K562 (cell line): ENCODE measurements around the gene C6orf62. TPM values are rescaled to one million over a fixed set of nuclear protein-coding genes. Genes with fewer than 3 reads are reported as not detected.

Experiments used
- CBX8 ChIP-seq: fragments of 200-600 bp; sonication (generic); IDR thresholded peaks from 2 replicates; pipeline ENCODE4 v1.6.1; 2012; ENCODE audit warnings: borderline replicate concordance, mixed run types, low read depth, mild to moderate bottlenecking, moderate library complexity, mixed read lengths, low read length, control low read depth, inconsistent platforms; ENCODE audit not compliant: poor library complexity, severe bottlenecking; ENCODE audit errors: extremely low read depth
- EGR1 ChIP-seq: fragments of 450-650 bp; conservative IDR thresholded peaks from 2 replicates; pipeline ENCODE4 v1.6.1; 2017; ENCODE audit warnings: mild to moderate bottlenecking
- GABPB2 ChIP-seq: fragments of 250-450 bp; sonication (Bioruptor Pico); conservative IDR thresholded peaks from 2 replicates; pipeline ENCODE4 v1.5.1; 2021; ENCODE audit warnings: mild to moderate bottlenecking
- GATAD2B ChIP-seq: fragments of 450-650 bp; IDR thresholded peaks from 2 replicates; pipeline ENCODE4 v1.6.1; 2017; ENCODE audit warnings: mild to moderate bottlenecking, borderline replicate concordance
- JUNB ChIP-seq: fragments of 450-650 bp; formaldehyde crosslinking; conservative IDR thresholded peaks from 2 replicates; pipeline ENCODE4 v1.4.0; 2020; ENCODE audit warnings: mild to moderate bottlenecking
- KLF6 ChIP-seq: fragments of 250-450 bp; sonication (Bioruptor Pico); IDR thresholded peaks from 2 replicates; pipeline ENCODE4 v1.4.0; 2020; ENCODE audit warnings: mild to moderate bottlenecking, moderate library complexity, borderline replicate concordance
- MAFK ChIP-seq: IDR thresholded peaks from 2 replicates; pipeline ENCODE4 v1.6.1; 2011; ENCODE audit warnings: low read length, improper control_type of control experiment
- MAZ ChIP-seq, 2 experiments: fragments of 450-650 bp in 1 of 2; sonication (generic) in 1 of 2; formaldehyde crosslinking; IDR thresholded peaks in 1 of 2; conservative IDR thresholded peaks in 1 of 2; 2 replicates each; pipeline versions ENCODE4 v1.4.0 to v1.5.0; 2020; ENCODE audit warnings: mild to moderate bottlenecking in 1 of 2, missing genetic modification reagents in 1 of 2
- MTA2 ChIP-seq: fragments of 450-650 bp; IDR thresholded peaks from 2 replicates; pipeline ENCODE4 v1.6.1; 2016; ENCODE audit warnings: low read depth
- NELFE ChIP-seq: IDR thresholded peaks from 2 replicates; pipeline ENCODE4 v1.6.1; 2011; ENCODE audit warnings: mild to moderate bottlenecking; ENCODE audit not compliant: insufficient read depth, insufficient read length
- NEUROD1 ChIP-seq: fragments of 150-350 bp; IDR thresholded peaks from 2 replicates; pipeline ENCODE4 v1.6.1; 2014; ENCODE audit warnings: borderline replicate concordance, low read length, low read depth; ENCODE audit not compliant: partially characterized antibody
- PURB ChIP-seq: sonication (generic); formaldehyde crosslinking; IDR thresholded peaks from 2 replicates; pipeline ENCODE4 v1.9.0; 2021; ENCODE audit warnings: low read depth, mild to moderate bottlenecking, missing genetic modification reagents
- SMARCC2 ChIP-seq: fragments of 450-650 bp; IDR thresholded peaks from 2 replicates; pipeline ENCODE4 v1.6.1; 2017; ENCODE audit warnings: antibody characterized with exemption, moderate library complexity, mild to moderate bottlenecking, low read depth
- TAF9B ChIP-seq: fragments of 450-650 bp; IDR thresholded peaks from 2 replicates; pipeline ENCODE4 v1.6.1; 2018; ENCODE audit warnings: mild to moderate bottlenecking; ENCODE audit not compliant: partially characterized antibody
- TEAD1 ChIP-seq, 2 experiments: fragments of 450-650 bp in 1 of 2; sonication (generic) in 1 of 2; formaldehyde crosslinking; IDR thresholded peaks; 2 replicates each; pipeline versions ENCODE4 v1.4.0 to v1.8.0; 2020 to 2022; ENCODE audit warnings: mild to moderate bottlenecking in 2 of 2, missing genetic modification reagents in 1 of 2
- U2AF2 ChIP-seq: fragments of 200-400 bp; formaldehyde crosslinking; optimal IDR thresholded peaks from 2 replicates; pipeline ENCODE3; 2017; ENCODE audit warnings: low read depth, mild to moderate bottlenecking, low read length
- WHSC1 ChIP-seq: IDR thresholded peaks from one replicate; pipeline ENCODE4 v1.6.1; 2012; ENCODE audit warnings: low read length, control low read depth, inconsistent platforms
- ZNF282 ChIP-seq: sonication (generic); formaldehyde crosslinking; IDR thresholded peaks from 2 replicates; pipeline ENCODE4 v1.8.1; 2023; ENCODE audit warnings: missing genetic modification reagents
- ZNF780A ChIP-seq: fragments of 250-450 bp; sonication (Bioruptor Pico); IDR thresholded peaks from 2 replicates; pipeline ENCODE4 v1.5.0; 2021; ENCODE audit warnings: mild to moderate bottlenecking
- polyA plus RNA-seq, 8 experiments: library from polyadenylated mRNA; depleted of rRNA in 4 of 8; stranded (reverse) in 5 of 8; unstranded in 3 of 8; fragments of >200 nt; fragmentation: Nextera tagmentation in 2 of 8; fragmentation: Illumina TruSeq in 1 of 8; extraction: Ambion mirVana in 2 of 8; extraction: Trizol in 1 of 8; gene quantifications; 2 replicates each; pipeline versions ENCODE4 v1.2.1 to v1.2.3, GENCODE V29; 2011 to 2014; ENCODE audit warnings: inconsistent platforms in 1 of 8, missing spikeins in 1 of 8
- total RNA-seq, 7 experiments: library from RNA; depleted of rRNA in 6 of 7; stranded (reverse); fragments of >200 nt in 6 of 7; fragmentation: Illumina TruSeq in 2 of 7; extraction: Trizol in 2 of 7; gene quantifications; 2 replicates each; pipeline versions ENCODE4 v1.2.1 to v1.2.3, GENCODE V29; 2011 to 2021; ENCODE audit warnings: low replicate concordance in 1 of 7
- TF ChIP-seq, protein P1 (sequence below): fragments of 450-650 bp; conservative IDR thresholded peaks from 2 replicates; pipeline ENCODE4 v1.6.1; 2016; ENCODE audit warnings: missing genetic modification characterization, low read depth, mild to moderate bottlenecking, missing compliant biosample characterization, moderate library complexity
- TF ChIP-seq, protein P2 (sequence below): fragments of 450-650 bp; formaldehyde crosslinking; IDR thresholded peaks from 2 replicates; pipeline ENCODE4 v1.4.0; 2022; ENCODE audit warnings: missing genetic modification characterization
- TF ChIP-seq, protein P3 (sequence below): sonication (generic); formaldehyde crosslinking; IDR thresholded peaks from 2 replicates; pipeline ENCODE4 v1.8.1; 2022; ENCODE audit warnings: missing genetic modification reagents
- TF ChIP-seq, protein P4 (sequence below): fragments of 450-650 bp; formaldehyde crosslinking; IDR thresholded peaks from 2 replicates; pipeline ENCODE4 v1.4.0; 2022; ENCODE audit warnings: missing genetic modification characterization

The C6orf62 gene
- total and polyA plus RNA-seq, 9 of the 15 experiments (the other 6 are each of a cell fraction or from before 2014, with no cell fraction given) = 48.5 to 579 (median 111) TPM

DNA sequence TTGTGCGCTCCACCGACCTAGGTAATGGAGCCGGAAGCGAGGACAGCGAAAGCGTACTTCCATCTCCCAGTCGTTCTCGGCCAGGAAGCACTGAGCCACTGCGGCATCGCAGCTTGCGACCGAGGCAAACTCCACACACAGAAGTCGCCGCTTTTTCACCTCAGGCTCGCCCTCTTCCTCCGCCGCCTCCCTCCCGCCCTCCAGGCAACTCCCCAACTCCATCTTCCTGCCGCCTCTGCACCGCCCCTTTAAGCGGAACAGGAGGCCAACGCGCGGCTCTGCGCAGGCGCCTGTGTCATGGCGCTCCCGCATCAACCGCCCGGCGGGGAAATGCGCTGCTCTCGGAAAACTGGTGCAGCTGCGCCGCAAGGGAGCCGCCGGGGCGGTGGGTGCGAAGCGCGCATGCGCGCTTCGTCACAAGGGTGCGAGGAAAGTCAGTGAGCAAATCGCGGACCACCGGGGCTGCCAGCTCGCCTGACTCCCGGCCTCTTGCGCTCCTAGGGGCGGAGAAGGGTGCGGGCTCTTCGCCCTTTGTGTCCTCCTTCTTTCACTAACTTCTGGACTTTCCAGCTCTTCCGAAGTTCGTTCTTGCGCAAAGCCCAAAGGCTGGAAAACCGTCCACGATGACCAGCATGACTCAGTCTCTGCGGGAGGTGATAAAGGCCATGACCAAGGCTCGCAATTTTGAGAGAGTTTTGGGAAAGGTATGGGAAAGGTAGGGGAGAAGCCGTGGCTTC, 52.1 kb downstream of the C6orf62 start, which contains the start of the genes ACOT13 and TDP2 (continued):
- TF ChIP-seq, protein P1, sequence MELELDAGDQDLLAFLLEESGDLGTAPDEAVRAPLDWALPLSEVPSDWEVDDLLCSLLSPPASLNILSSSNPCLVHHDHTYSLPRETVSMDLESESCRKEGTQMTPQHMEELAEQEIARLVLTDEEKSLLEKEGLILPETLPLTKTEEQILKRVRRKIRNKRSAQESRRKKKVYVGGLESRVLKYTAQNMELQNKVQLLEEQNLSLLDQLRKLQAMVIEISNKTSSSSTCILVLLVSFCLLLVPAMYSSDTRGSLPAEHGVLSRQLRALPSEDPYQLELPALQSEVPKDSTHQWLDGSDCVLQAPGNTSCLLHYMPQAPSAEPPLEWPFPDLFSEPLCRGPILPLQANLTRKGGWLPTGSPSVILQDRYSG (tag) = no peak
- TF ChIP-seq NELFE (no peak), MTA2 (no peak), CBX8 (no peak), EGR1 (peak; percentile 64), NEUROD1 (peak; percentile 94), MAFK (peak; percentile 47; the same call in 1 of the 2 replicates), ZNF780A (CRISPR knock-in tag) (no peak), U2AF2 (no peak), JUNB (CRISPR knock-in tag) (no peak), GABPB2 (CRISPR knock-in tag) (peak; percentile 74; the same call in 1 of the 2 replicates), GATAD2B (peak; percentile 31; the same call in 1 of the 2 replicates), KLF6 (CRISPR knock-in tag) (peak; percentile 15; the same call in 1 of the 2 replicates), ZNF282 (CRISPR knock-in tag) (no peak), PURB (CRISPR knock-in tag) (no peak), WHSC1 (no peak), MAZ (CRISPR knock-in tag; conservative IDR thresholded peaks at IDR 0.05 in 1 of 2, IDR thresholded peaks at IDR 0.05 in 1 of 2) (peak; percentile 88 to 90), TEAD1 (CRISPR knock-in tag; IDR thresholded peaks at IDR 0.05) (no peak; a peak in 1 of 4 replicates), SMARCC2 (peak; percentile 74), TAF9B (peak; percentile 79)
- TF ChIP-seq, protein P2, sequence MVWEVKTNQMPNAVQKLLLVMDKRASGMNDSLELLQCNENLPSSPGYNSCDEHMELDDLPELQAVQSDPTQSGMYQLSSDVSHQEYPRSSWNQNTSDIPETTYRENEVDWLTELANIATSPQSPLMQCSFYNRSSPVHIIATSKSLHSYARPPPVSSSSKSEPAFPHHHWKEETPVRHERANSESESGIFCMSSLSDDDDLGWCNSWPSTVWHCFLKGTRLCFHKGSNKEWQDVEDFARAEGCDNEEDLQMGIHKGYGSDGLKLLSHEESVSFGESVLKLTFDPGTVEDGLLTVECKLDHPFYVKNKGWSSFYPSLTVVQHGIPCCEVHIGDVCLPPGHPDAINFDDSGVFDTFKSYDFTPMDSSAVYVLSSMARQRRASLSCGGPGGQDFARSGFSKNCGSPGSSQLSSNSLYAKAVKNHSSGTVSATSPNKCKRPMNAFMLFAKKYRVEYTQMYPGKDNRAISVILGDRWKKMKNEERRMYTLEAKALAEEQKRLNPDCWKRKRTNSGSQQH = peak; percentile 36; the same call in 1 of the 2 replicates
- TF ChIP-seq, protein P3, sequence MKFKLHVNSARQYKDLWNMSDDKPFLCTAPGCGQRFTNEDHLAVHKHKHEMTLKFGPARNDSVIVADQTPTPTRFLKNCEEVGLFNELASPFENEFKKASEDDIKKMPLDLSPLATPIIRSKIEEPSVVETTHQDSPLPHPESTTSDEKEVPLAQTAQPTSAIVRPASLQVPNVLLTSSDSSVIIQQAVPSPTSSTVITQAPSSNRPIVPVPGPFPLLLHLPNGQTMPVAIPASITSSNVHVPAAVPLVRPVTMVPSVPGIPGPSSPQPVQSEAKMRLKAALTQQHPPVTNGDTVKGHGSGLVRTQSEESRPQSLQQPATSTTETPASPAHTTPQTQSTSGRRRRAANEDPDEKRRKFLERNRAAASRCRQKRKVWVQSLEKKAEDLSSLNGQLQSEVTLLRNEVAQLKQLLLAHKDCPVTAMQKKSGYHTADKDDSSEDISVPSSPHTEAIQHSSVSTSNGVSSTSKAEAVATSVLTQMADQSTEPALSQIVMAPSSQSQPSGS (CRISPR knock-in tag) = no peak
- TF ChIP-seq, protein P4, sequence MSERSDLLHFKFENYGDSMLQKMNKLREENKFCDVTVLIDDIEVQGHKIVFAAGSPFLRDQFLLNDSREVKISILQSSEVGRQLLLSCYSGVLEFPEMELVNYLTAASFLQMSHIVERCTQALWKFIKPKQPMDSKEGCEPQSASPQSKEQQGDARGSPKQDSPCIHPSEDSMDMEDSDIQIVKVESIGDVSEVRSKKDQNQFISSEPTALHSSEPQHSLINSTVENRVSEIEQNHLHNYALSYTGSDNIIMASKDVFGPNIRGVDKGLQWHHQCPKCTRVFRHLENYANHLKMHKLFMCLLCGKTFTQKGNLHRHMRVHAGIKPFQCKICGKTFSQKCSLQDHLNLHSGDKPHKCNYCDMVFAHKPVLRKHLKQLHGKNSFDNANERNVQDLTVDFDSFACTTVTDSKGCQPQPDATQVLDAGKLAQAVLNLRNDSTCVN (CRISPR knock-in tag) = no peak; the same call in 1 of the 2 replicates
